ENCODE results near the gene ATP5ME.

Gene ATP5ME

GRCh38 chr4:674172-675035, at the start of gene ATP5ME, which contains the start of gene MYL5:
ATP5ME (minus strand) TSS chr4:674276; CDS start chr4:674247, 29 bp downstream.
MYL5 (plus strand) TSS chr4:674542; CDS start chr4:678027, 3,485 bp downstream.
- TF ChIP-seq, protein P1, sequence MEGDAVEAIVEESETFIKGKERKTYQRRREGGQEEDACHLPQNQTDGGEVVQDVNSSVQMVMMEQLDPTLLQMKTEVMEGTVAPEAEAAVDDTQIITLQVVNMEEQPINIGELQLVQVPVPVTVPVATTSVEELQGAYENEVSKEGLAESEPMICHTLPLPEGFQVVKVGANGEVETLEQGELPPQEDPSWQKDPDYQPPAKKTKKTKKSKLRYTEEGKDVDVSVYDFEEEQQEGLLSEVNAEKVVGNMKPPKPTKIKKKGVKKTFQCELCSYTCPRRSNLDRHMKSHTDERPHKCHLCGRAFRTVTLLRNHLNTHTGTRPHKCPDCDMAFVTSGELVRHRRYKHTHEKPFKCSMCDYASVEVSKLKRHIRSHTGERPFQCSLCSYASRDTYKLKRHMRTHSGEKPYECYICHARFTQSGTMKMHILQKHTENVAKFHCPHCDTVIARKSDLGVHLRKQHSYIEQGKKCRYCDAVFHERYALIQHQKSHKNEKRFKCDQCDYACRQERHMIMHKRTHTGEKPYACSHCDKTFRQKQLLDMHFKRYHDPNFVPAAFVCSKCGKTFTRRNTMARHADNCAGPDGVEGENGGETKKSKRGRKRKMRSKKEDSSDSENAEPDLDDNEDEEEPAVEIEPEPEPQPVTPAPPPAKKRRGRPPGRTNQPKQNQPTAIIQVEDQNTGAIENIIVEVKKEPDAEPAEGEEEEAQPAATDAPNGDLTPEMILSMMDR (conservative IDR thresholded peaks at IDR 0.05; ENCODE audit: low read depth, low read length) = peak; percentile 79
- DNase-seq (ENCODE audit: low read depth) = peak; percentile 83
- peak within 1 kb of the TSS; percentile 80 for H3K4me3 ChIP-seq (ENCODE audit: low read length)

DNA sequence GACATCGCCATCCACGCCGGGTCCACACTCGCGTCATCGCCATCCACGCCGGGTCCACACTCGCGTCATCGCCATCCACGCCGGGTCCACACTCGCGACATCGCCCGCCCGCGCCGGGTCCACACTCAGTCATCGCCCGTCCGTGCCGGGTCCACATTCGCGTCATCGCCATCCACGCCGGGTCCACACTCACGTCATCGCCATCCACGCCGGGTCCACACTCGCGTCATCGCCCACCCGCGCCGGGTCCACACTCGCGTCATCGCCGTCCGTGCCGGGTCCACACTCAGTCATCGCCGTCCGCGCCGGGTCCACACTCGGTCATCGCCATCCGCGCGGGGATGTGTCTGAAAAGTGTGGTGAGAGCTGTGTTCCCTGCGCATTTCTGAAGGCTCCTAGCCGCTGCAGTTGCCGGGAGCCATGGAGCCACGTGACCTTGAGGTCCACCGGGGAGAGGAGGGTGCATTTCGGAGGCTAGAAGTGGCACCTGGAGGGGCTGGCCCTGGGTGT, 48.8 kb upstream of the ATP5ME start:
- TF ChIP-seq, protein P1 (conservative IDR thresholded peaks at IDR 0.05; ENCODE audit: low read depth, low read length) = no peak
- DNase-seq (ENCODE audit: low read depth) = no peak
- no peak overlapping the region for H3K4me3 ChIP-seq (ENCODE audit: low read length)

DNA sequence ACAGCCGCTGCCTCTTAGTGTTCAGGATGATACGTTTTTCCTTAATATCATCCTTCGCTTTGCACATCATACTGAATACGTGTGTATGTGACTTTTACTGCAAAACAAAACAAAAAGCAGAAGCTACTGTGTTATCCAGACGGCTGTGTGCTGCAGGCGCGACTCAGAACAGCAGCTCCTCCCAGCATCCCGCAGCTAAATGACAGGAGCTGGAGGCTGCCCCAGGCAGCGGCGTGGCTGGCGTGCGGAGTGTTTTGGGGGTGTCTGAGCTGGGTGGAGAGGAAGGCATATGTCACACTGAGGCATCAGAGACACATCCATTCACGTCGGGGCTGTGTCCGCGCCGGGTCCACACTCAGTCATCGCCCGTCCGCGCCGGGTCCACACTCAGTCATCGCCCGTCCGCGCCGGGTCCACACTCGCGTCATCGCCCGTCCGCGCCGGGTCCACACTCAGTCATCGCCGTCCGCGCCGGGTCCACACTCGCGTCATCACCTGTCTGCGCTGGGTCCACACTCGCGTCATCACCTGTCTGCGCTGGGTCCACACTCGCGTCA, 48.2 kb upstream of the ATP5ME start:
- TF ChIP-seq, protein P1 (conservative IDR thresholded peaks at IDR 0.05; ENCODE audit: low read depth, low read length) = no peak
- no peak overlapping the region for H3K4me3 ChIP-seq (ENCODE audit: low read length)
- no peak for DNase-seq (ENCODE audit: low read depth)

GRCh38 chr4:721261-722168, 47.4 kb upstream of the ATP5ME start:
- no peak overlapping the region for H3K4me3 ChIP-seq (ENCODE audit: low read length)
- DNase-seq (ENCODE audit: low read depth) = no peak
- TF ChIP-seq, protein P1 (conservative IDR thresholded peaks at IDR 0.05; ENCODE audit: low read depth, low read length) = no peak

DNA sequence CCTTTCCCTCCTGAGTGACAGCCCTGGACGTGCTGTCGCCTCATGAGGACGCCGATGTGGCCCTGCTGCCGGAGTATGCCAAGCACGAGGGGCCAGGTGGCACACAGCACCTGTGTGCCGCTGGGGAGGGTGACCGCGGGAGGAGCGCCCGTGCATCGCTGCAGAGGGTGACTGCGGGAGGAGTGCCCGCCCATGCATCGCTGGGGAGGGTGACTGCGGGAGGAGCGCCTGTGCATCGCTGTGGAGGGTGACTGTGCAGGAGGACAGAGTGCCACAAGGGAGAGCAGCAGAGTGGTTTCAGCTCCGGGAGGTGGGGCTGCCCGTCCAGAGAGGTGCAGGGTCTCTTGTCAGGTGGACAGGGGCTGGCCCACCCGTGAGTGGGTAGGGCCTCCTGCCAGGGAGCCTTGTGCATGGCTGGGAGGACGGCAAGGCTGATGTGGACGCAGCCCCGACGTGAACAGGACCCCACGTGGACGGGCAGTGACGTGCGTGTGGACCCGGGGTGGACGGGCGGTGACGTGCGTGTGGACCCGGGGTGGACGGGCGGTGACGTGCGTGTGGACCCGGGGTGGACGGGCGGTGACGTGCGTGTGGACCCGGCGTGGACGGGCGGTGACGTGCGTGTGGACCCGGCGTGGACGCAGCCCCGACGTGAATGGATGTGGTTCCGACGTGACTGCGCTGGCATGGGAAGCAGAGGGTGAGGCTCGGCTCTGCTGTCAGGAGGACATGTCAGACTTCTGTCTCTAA, 46.2 kb upstream of the ATP5ME start:
- H3K4me3 ChIP-seq (ENCODE audit: low read length) = no peak overlapping the region
- DNase-seq (ENCODE audit: low read depth) = no peak
- TF ChIP-seq, protein P1 (conservative IDR thresholded peaks at IDR 0.05; ENCODE audit: low read depth, low read length) = no peak

- no peak for DNase-seq (ENCODE audit: low read depth)
- TF ChIP-seq, protein P1 (conservative IDR thresholded peaks at IDR 0.05; ENCODE audit: low read depth, low read length) = no peak
These were observed 44.4 kb upstream of the ATP5ME start for GRCh38 chr4:718460-718859.

More at GRCh38 chr4:718460-718859, 44.4 kb upstream of the ATP5ME start:
- no peak overlapping the region for H3K4me3 ChIP-seq (ENCODE audit: low read length)
